SK-N-MC (cell line): ENCODE measurements around the gene RASSF3.

Experiments used
- DNase-seq: peaks from one replicate; pipeline ENCODE4 v3.0.0-alpha.2; 2011; ENCODE audit warnings: low read depth, low spot score
- H3K27ac ChIP-seq: fragments of 200-600 bp; sonication (generic); 2 replicates; pipeline ENCODE4 v1.5.1; 2016; ENCODE audit warnings: mixed run types
- H3K36me3 ChIP-seq: fragments of 200-600 bp; sonication (generic); 2 replicates; pipeline ENCODE4 v1.6.1; 2017; ENCODE audit warnings: antibody characterized with exemption, low read length, mixed read lengths; ENCODE audit not compliant: insufficient read depth
- H3K4me3 ChIP-seq: fragments of 200-600 bp; sonication (generic); 2 replicates; pipeline ENCODE4 v1.5.1; 2016
- H3K9ac ChIP-seq: fragments of 200-600 bp; sonication (generic); 2 replicates; pipeline ENCODE4 v1.8.0; 2017; ENCODE audit warnings: mixed run types, mixed read lengths; ENCODE audit not compliant: insufficient read length
- H3K9me3 ChIP-seq: fragments of 200-600 bp; sonication (generic); 2 replicates; pipeline ENCODE4 v1.6.1; 2017; ENCODE audit warnings: low read depth, mild to moderate bottlenecking, antibody characterized with exemption, low read length, moderate library complexity, mixed read lengths
- EZH2 ChIP-seq: fragments of 200-600 bp; sonication (generic); IDR thresholded peaks from one replicate; pipeline ENCODE4 v1.6.1; 2017; ENCODE audit warnings: antibody characterized with exemption
- FOXP2 ChIP-seq: optimal IDR thresholded peaks from 2 replicates; pipeline ENCODE3; 2011; ENCODE audit warnings: mild to moderate bottlenecking, moderate library complexity; ENCODE audit not compliant: insufficient read depth; ENCODE audit errors: extremely low read length, control extremely low read depth
- POLR2AphosphoS5 ChIP-seq: IDR thresholded peaks from 2 replicates; pipeline ENCODE4 v1.6.1; 2012; ENCODE audit warnings: mild to moderate bottlenecking, low read depth, low read length, borderline replicate concordance

RASSF3 gene

GRCh38 chr12:64691227-64691794 is 81.0 kb downstream of the RASSF3 start:
- H3K9me3 ChIP-seq, result no peaks in the 10 kb centered on the region
- no peak overlapping the region for H3K9ac ChIP-seq
- no peak overlapping the region for H3K4me3 ChIP-seq
- no peak for DNase-seq
- TF ChIP-seq EZH2 (no peak), FOXP2 (no peak), POLR2AphosphoS5 (no peak)
- no peak overlapping the region for H3K27ac ChIP-seq
- no peaks in the 10 kb centered on the region; the same call in 1 of the 2 replicates for H3K36me3 ChIP-seq

GRCh38 chr12:64691795-64692583 is 81.7 kb downstream of the RASSF3 start:
- no peaks in the 10 kb centered on the region for H3K9me3 ChIP-seq
- DNase-seq, result no peak
- no peaks in the 10 kb centered on the region; the same call in 1 of the 2 replicates for H3K36me3 ChIP-seq
- no peak overlapping the region for H3K4me3 ChIP-seq
- TF ChIP-seq EZH2, result no peak
- no peak for TF ChIP-seq FOXP2
- TF ChIP-seq POLR2AphosphoS5, result no peak
- no peak overlapping the region for H3K27ac ChIP-seq
- no peak overlapping the region for H3K9ac ChIP-seq

GRCh38 chr12:64694130-64695040 is 84.1 kb downstream of the RASSF3 start:
- H3K9ac ChIP-seq, result no peak overlapping the region
- no peak for DNase-seq
- no peak for TF ChIP-seq EZH2
- TF ChIP-seq POLR2AphosphoS5, result no peak
- TF ChIP-seq FOXP2, result no peak

GRCh38 chr12:64695550-64695949 is 85.3 kb downstream of the RASSF3 start:
- no peak for DNase-seq
- no peak overlapping the region for H3K27ac ChIP-seq
- H3K4me3 ChIP-seq, result no peak overlapping the region
- H3K9me3 ChIP-seq, result no peaks in the 10 kb centered on the region
- H3K9ac ChIP-seq, result no peak overlapping the region
- no peak for TF ChIP-seq EZH2
- TF ChIP-seq FOXP2, result no peak
- TF ChIP-seq POLR2AphosphoS5, result no peak
- no peaks in the 10 kb centered on the region for H3K36me3 ChIP-seq

More at GRCh38 chr12:64694130-64695040, 84.1 kb downstream of the RASSF3 start:
- Histone ChIP-seq H3K27ac (no peak overlapping the region), H3K4me3 (no peak overlapping the region), H3K9me3 (no peaks in the 10 kb centered on the region), H3K36me3 (no peaks in the 10 kb centered on the region)

- Histone ChIP-seq H3K36me3 (no peaks in the 10 kb centered on the region), H3K4me3 (no peak overlapping the region), H3K9ac (no peak overlapping the region), H3K9me3 (no peaks in the 10 kb centered on the region), H3K27ac (no peak overlapping the region)
- no peak for DNase-seq
- no peak for TF ChIP-seq EZH2
- TF ChIP-seq FOXP2, result no peak
- no peak for TF ChIP-seq POLR2AphosphoS5
Measured at GRCh38 chr12:64696080-64696741, 85.9 kb downstream of the RASSF3 start.

- no peaks in the 10 kb centered on the region for H3K36me3 ChIP-seq
- no peak for DNase-seq
- no peak for TF ChIP-seq FOXP2
Measured at GRCh38 chr12:64699504-64700115, 89.3 kb downstream of the RASSF3 start.

GRCh38 chr12:64700532-64700931 is 90.2 kb downstream of the RASSF3 start:
- no peak overlapping the region for H3K27ac ChIP-seq
- TF ChIP-seq POLR2AphosphoS5, result no peak
- TF ChIP-seq FOXP2, result no peak
- no peak for TF ChIP-seq EZH2
- no peak for DNase-seq
- no peak overlapping the region for H3K4me3 ChIP-seq
- no peaks in the 10 kb centered on the region for H3K9me3 ChIP-seq
- no peak overlapping the region for H3K9ac ChIP-seq
- H3K36me3 ChIP-seq, result no peaks in the 10 kb centered on the region

More at GRCh38 chr12:64699504-64700115, 89.3 kb downstream of the RASSF3 start:
- Histone ChIP-seq H3K4me3 (no peak overlapping the region), H3K9me3 (no peaks in the 10 kb centered on the region), H3K9ac (no peak overlapping the region), H3K27ac (no peak overlapping the region)
